NOMO-1 treated with dmso at 0.1 percent for 144 hours (cell line): Measurements from ENCODE around the gene EIF3B.
"Not testable (repeated sequence)": the region's sequence is repeated elsewhere in the genome, so short reads cannot be mapped to it uniquely, and the experiment has no call there.

Experiments used
- DNase-seq: peaks from one replicate; lab custom pipeline; 2025; ENCODE audit not compliant: unreplicated experiment; lab: John Stamatoyannopoulos, UW

Gene EIF3B

DNA sequence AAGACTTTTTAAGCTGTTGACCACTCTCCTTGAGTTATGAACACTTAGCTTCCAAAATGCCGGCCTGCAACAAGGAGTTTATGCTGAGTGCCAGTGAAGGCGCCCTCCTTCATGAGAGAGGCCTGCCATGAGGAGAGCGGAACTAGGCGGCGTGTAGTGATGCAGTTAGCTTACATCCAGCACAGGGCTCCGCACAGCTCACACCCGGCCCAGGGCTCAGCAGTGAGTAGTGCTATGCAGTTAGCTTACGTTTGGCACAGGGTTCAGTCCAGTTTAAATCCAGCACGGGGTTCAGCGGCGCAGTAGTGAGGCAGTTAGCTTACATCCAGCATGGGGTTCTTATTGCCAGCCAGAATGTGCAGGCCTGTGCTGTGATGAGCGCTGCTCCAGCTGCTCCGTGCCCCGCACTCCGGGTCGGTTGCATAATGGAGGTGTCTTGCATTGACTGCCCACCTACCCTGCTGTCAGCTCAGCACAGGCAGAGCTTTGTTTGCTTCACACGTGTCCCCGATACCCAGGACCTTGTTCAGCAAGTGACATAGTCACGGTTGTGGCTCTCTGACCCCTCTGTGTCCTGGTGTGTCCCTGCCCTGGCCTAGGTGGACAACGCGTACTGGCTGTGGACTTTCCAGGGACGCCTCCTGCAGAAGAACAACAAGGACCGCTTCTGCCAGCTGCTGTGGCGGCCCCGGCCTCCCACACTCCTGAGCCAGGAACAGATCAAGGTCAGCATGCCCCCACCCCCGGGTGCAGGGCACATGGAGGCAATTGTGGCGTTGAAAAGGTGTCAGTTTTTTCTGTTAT lies 21.9 kb downstream of the EIF3B start:
- no peak for DNase-seq

DNA sequence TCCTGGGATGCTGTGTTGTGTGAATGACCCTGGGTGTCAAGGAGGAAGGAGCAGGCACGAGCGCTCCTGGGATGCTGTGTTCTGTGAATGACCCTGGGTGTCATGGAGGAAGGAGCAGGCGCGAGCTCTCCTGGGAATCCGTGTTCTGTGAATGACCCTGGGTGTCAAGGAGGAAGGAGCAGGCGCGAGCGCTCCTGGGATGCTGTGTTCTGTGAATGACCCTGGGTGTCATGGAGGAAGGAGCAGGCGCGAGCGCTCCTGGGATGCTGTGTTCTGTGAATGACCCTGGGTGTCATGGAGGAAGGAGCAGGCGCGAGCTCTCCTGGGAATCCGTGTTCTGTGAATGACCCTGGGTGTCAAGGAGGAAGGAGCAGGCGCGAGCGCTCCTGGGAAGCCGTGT lies 22.9 kb downstream of the EIF3B start:
- not testable (repeated sequence) for DNase-seq

DNA sequence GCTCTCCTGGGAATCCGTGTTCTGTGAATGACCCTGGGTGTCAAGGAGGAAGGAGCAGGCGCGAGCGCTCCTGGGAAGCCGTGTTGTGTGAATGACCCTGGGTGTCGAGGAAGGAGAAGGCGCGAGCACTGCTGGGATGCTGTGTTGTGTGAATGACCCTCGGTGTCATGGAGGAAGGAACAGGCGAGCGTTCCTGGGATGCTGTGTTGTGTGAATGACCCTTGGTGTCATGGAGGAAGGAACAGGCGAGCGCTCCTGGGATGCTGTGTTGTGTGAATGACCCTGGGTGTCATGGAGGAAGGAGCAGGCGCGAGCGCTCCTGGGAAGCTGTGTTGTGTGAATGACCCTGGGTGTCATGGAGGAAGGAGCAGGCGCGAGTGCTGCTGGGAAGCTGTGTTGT lies 23.5 kb downstream of the EIF3B start:
- not testable (repeated sequence) for DNase-seq

DNA sequence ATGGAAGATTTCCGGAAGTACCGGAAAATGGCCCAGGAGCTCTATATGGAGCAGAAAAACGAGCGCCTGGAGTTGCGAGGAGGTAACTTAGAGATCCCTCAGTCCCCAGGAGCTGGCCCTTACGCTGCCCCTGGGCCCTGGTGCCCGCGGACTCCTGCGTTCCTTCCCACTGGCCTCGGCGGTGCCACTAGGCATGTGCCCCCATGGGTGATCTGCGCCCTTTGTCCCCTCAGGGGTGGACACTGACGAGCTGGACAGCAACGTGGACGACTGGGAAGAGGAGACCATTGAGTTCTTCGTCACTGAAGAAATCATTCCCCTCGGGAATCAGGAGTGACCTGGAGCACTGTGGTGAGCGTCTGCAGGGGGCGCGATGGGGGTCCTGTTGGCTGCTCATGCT lies 24.5 kb downstream of the EIF3B start:
- no peak for DNase-seq

DNA sequence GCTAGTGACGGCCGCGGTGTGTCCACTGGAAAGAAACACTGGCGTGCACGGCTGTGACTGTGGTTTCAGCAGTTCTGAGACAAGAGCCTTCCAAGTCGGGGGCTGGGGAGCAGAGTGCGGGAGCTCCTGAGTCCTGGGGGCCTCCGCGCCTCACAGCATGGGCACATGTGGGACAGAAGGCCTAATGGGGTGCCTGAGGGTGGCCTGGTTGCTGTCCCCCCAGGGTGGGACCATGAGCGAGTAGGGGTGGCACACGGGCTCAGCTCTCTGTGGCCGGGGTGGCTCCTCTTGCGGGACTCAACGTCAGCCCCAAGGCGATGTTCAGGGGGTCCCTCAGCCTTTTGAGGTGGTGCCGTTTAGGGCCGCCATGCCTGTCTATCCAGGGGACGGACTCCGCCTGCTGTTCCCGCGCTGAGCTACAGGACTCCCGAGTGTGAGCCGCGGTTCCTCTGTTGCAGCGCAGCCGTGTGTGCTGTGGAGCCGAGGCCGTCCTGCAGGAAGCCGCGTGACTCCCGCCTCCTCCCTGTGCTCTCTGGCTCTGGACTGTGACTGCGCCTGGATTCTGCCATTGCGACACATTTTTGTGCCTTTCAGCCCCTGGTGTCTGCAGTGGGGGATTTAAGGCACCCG lies 25.3 kb downstream of the EIF3B start:
- no peak for DNase-seq

DNA sequence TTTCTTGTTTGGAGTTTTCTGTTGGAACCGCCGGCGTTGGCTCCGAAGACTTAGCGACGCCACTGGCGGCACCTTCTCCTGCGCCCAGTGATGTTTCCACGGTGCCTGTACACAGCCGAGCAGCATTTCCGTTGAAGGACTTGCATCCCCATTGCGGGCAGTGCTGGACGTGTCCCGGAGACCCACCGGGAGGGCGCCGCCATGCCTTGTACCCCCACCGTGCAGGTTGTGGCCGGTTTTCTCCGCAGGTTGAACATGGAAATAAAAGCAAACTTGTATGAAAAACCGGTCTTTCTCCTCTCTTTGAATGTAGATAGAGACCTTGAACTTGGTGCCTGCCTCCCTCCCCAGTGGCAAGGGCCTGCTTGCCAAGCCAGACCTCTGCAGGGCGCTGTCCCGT lies 25.8 kb downstream of the EIF3B start:
- DNase-seq, result no peak

DNA sequence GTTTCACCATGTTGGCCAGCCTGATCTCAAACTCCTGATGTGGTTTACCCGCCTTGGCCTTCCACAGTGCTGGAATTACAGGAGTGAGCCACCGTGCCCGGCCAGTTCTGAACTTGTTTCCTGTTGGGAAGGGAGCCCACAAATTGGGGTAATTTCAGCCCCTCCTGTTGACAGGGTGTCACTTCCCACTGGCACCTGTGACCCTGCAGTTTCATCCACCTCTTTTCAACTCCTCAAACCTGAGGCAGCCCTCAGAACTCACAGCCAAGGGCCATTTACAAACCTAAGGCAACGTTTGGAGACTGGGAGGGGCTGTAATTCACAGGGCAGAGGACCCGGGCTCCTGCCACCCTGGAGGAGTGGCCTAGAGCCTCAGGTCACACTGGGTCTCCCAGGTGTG lies 26.6 kb downstream of the EIF3B start:
- DNase-seq, result no peak

DNA sequence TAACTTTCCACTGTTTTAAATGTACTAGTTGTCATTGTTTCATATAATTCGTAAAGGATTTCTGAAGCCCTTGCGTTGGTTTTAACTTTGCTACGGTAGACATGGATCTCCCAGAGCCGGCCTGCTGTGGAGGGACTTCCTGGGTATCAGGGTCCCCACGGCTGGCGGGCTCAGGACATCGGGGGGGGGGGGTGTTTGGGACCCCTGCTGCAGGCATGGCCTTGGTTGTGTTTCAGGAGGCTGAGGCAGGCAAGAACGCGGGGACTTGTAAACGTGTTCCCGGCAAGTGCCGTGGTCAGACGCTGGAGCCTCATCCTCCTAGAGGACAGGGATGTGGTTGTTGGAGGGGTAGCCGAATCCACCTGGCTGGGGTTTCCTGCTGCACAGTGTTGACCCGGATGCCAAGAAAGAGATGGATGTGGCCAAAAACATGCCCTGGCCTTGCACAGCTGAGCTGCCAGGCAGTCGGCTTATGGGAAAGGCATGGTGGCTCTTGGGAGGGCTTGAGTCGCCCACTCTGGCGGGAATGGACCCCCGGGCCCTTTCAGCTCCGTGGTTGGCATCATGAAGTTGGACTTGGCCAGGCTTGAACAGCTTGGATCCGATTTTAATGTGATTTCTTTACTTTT lies 27.4 kb downstream of the EIF3B start:
- DNase-seq, result no peak

DNA sequence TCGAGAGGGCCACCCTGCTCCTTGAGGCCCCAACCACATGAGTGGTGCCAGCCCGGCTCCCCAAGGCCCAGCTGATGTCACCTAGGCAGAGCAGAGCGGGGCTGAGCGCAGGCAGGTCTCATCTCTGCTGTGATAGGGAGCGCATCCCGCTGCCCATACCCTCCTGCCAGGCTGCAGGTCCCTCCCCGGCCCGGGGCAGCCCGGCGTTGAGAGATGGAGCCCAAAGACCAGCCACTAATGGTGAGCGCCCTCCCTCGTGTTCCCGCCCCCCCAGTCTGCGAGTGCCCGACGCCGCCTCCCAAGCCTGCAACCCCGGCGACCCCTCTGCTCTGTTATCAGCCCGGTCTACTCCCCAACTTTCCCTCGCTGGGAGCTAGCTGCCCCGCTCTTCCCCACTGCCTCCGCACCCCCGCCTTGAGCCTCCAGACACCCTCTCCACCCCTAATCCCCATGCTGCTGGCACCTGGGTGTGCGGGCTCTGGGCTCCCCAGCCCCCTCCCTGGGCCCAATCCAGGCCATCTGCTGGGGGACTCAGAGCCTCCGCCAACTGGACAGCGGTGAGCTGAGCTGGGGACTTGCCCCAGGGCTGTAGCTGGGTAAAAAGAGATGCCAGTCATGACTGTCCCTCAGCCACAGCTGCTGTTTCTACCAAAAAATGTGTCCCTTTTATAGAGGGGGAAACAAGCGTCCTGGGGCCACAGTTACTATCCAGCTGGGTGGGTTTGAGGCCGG lies 29.1 kb downstream of the EIF3B start:
- DNase-seq, result no peak

DNA sequence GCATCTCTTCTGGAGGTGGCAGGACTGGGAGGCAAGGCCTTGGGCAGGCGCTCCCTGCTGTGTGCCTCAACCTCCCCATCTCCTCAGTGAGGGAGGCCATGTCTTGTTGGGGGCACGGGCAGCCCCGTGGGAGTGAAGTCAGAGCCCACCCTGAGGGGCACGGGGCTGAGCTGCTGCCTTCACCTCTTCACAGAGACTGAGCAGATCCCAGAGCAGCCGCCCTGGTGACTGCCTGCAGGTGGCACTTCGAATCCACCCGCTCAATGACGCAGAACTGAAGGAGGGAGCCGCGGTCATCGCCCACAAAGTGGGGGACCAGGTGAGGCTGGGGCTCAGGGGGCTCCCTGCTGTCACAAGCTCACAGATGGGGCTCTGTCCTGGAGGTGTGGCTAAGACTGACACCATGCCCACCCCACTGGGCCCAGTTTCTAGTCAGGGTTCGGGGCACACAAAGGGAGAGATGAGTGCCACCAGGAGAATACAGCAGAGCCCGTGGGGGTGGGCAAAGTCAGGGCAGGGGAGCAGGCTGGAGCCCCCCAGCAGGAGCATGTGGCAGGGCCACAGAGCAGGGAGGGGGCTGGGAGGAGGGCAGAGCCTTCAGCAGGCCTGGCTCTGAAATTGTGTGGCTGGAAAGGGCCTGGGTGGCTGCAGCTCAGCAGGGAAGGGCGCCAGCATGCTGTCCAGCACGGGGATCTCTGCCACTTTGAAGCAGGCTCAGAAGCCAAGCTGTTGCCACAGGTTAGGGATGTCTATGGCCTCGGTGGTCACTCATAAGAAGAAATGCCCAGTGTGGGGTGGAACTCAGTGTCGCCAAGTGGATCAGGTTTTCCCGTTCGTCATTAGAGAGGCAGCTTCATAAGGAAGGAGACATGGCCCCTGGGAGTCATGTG lies 30.0 kb downstream of the EIF3B start:
- no peak for DNase-seq

DNA sequence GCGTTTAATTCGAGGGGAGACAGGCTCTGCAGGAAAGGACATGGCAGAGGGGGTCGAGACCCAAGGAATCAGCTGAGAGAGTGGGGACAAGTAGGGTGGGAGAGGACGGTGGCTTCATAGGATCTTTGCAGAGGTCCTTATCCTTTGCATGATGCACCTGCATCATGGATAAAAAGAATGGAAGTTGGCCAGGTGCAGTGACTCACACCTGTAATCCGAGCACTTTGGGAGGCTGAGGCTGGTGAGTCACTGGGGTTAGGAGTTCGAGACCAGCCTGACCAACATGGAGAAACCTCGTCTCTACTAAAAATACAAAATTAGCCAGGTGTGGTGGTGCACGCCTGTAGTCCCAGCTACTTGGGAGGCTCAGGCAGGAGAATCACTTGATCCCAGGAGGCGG lies 31.5 kb downstream of the EIF3B start:
- DNase-seq, result not testable (repeated sequence)

DNA sequence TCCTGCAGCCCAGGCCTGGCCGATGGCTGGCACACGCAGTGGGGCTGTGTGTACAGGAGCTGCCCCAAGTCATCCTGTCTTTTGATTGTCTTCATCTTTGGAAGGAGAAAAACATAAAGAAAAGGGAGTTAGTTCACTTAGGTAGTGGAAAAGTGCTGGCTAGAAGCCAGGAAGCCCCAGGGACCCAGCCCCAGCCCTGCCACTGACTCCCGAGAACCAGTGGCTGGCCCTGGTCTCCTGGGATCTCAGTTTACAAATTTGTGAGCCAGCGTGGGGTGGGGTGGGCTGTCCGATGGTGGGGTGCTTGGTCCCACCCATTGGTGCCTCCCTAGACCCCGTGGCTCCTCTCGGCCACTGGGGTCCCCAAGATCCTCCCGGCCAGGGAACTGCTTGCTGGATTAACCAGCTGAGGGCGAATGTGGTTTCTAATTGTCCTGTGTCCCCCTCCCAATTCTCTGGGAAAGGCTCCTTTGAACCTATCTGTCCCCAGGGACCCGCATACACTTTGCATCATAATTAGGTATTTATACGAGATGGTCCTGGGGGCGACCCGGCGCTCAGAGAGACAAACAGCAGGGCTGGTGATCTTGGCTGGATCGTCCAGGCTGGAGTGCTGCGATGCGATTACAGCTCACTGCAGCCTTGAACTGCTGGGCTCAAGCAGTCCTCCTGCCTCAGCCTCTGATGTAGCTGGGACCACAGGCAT lies 32.5 kb downstream of the EIF3B start:
- no peak for DNase-seq

DNA sequence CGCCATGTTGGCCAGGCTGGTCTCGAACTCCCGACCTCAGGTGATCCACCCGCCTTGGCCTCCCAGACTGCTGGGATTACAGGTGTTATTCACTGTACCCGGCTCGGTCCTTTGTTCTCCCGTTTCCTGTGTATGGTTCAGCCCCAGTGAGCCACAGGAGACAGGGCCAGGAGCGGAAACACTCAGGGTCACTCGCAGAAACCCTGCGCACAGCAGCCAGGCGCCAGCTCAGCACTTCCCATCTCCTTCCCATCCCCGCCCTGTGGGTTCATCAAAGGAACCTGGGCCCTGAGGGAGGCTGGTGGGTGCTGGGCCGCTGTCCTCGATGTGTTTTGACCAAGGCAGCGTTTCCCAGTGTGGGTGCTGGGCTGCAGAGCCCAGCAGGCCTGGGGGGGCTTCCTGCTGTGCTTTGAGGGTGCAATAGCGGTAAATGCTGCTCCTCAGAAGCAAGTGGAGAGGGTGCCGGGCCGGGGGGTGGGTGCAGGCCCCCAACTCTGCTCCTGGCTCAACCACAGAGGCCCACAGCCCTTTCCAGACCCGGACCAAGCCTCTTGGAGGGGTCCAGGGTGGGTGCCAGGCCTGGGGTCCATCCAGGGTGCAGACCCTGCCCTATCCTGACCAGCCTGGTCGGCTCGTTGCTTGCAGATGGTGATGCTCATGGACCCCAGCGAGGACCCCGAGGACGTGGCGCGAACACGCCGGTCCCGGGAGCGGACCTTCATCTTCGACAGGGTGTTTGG lies 33.4 kb downstream of the EIF3B start:
- DNase-seq, result no peak

DNA sequence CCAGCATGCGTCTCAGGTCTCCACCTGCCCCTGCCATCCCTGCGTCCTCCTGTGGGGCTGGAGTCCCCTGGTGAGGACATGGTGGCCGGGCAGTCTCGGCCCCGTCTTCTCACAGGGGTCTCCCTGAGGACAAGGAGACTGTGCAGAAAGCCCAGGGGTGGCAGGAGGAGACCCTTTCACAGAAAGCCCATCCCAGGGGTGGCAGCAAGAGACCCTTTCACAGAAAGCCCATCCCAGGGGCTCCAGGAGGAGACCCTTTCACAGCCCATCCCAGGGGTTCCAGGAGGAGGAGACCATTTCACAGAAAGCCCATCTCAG lies 34.0 kb downstream of the EIF3B start:
- DNase-seq, result no peak

DNA sequence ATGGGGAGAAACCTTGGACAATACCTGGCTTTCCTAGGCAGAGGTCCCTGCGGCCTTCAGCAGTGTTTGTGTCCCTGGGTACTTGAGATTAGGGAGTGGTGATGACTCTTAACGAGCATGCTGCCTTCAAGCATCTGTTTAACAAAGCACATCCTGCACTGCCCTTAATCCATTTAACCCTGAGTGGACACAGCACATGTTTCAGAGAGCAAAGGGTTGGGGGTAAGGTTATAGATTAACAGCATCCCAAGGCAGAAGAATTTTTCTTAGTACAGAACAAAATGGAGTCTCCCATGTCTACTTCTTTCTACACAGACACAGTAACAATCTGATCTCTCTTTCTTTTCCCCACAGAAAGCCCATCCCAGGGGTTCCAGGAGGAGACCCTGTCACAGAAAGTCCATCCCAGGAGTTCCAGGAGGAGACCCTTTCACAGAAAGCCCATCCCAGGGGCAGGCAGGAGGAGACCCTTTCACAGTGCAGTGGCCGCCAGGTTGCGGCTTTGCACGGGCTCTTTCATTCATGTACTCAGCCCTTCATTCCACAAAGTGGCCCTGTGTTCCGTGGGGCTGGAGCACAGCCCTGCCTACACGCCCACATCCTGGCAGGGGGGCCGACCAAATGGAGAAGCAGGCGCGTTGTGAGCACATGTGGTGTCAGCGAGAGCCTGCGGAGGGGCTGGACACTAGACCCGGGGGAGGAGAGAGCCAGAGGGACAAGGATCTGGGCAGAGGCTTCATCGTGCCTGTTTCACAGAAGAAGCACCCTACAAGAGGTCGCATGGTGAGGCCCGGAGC lies 35.6 kb downstream of the EIF3B start:
- DNase-seq, result not testable (repeated sequence)

DNA sequence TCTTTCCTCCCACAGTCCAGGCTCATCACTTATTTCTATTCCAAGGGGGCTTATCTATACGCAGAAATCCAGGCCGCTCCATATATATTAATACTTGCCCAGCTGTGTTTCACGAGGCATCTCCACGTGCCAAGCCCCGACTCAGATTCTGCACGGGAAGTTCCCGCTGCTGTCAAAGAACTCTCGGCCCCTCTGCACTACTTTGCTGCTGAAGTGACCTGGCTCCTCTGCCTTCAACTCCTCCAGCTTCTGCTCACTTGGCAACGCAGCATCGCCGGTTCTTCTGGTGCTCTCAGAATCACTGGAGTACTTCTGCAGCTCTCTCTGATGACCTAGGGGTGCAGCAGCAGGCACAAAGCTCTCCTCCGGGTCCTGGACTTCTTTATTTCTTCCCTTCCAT lies 39.1 kb downstream of the EIF3B start:
- no peak for DNase-seq

DNA sequence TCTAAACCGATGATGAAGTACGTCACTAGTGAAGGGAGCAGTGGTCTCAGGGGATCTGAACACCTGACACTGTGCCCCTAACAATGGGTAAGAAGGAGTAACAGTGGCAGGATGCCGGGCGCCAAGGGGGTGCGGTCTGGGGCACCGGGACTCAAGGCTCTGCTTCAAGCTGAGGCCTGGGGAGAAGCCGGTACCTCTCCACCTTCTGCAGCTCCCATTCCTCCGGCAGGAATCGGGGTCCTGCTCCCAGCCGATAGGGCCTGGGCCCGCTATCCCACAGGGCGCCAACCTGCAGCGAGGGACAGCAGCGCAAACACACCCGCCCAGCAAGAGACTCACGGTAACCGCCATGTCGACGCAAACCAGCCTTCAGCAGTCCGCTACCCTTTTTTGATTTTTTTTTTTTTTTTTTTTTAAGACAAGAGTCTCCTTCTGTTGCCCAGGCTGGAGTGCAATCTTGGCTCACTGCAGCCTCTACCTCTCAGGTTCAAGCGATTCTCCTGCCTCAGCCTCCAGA lies 40.0 kb downstream of the EIF3B start:
- no peak for DNase-seq

DNA sequence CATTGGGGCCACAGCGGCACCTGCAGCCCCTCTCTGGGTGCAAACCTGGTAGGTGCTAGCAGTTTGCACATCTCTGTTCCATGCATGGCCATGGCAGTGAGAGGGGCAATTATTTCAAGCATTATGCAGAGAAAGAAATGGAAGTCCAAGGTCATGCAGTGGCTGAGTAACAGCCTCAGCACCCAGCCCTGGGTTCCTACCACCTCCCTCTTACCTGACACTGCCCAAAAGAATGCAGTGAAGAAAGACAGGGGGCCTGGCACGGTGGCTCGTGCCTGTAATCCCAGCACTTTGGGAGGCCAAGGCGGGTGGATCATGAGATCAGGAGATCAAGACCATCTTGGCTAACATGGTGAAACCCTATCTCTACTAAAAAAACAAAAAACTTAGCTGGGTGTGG lies 43.9 kb downstream of the EIF3B start:
- no peak for DNase-seq
